ENCODE data around the gene SH2B3. TPM values are rescaled to one million over a fixed set of nuclear protein-coding genes. Genes with fewer than 3 reads are reported as not detected.
"Not testable (repeated sequence)": the region's sequence is repeated elsewhere in the genome, so short reads cannot be mapped to it uniquely, and the experiment has no call there.

SH2B3 gene
- total and polyA plus RNA-seq, 12 donors = 9.9 to 61.4 (median 38.1) TPM

- Histone ChIP-seq H3K27me3 (no peaks in the 10 kb centered on the region), H3K9me3 (no peaks in the 10 kb centered on the region), H3K4me3 (no peak overlapping the region), H3K4me1 (no peaks in the 10 kb centered on the region), H3K36me3 (peaks cover 0 to 99% (median 26%) of the 10 kb centered on the region in 9 donors), H3K27ac (no peak overlapping the region)
- intact Hi-C loops (cut with DNase I) = no loop called here
- 72 to 79% methylated on average over 2 of the region's 2 CpGs for WGBS, 2 donors
- no peak for ATAC-seq
- no peak for DNase-seq
- no peak for TF ChIP-seq CTCF (IDR thresholded peaks at IDR 0.05)
Measured at GRCh38 chr12:111471236-111471635, 65.5 kb downstream of the SH2B3 start.

GRCh38 chr12:111482462-111482861 is 76.7 kb downstream of the SH2B3 start:
- 93 to 94% methylated on average over 2 of the region's 2 CpGs for WGBS, 2 donors
- peak in 6 of 9 donors; percentile 12 to 44 (median 26) for TF ChIP-seq CTCF (IDR thresholded peaks at IDR 0.05)
- Histone ChIP-seq H3K9me3 (no peaks in the 10 kb centered on the region), H3K36me3 (peaks cover 0 to 99% (median 41%) of the 10 kb centered on the region in 9 donors), H3K4me3 (no peak overlapping the region), H3K27ac (no peak overlapping the region), H3K4me1 (peaks cover 0 to 7% (median 2%) of the 10 kb centered on the region in 9 donors), H3K27me3 (no peaks in the 10 kb centered on the region)
- ATAC-seq = no peak
- intact Hi-C loops (cut with DNase I) = no loop called here
- DNase-seq = no peak

GRCh38 chr12:111488271-111488670 is 82.5 kb downstream of the SH2B3 start:
- no peak for TF ChIP-seq CTCF (IDR thresholded peaks at IDR 0.05)
- peak in 7 of 8 donors; percentile 47 to 84 (median 72) for ATAC-seq
- intact Hi-C loops (cut with DNase I) = no loop called here
- peak; percentile 30 to 60 for DNase-seq
- H3K4me3 ChIP-seq = no peak overlapping the region
- H3K27me3 ChIP-seq = no peaks in the 10 kb centered on the region
- WGBS, 2 donors = 41 to 48% methylated on average over 4 of the region's 4 CpGs
- H3K9me3 ChIP-seq = no peaks in the 10 kb centered on the region
- peaks cover 0 to 99% (median 24%) of the 10 kb centered on the region in 9 donors for H3K36me3 ChIP-seq
- peaks cover 0 to 26% (median 14%) of the 10 kb centered on the region in 9 donors for H3K4me1 ChIP-seq
- peak overlapping the region in 4 of 10 donors; percentile 14 to 22 (median 16) for H3K27ac ChIP-seq

DNA sequence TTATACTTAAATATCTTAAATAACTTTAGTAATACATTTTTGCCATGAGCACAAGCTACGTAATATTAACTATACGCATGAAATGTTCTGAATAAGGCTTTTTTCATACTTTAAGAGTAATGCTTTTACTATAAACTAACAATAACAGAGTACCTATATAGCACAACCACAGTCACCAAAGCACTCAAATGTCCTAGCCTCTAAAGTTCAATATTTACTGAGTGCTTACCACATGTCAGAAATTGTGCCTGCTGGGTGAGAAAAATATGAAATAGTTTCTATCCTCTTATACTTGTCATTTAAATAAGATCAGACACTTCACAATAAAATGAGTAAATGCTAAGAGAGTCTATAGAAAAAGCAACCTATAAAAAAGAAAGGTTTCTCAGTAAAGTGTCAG is 83.1 kb downstream of the SH2B3 start:
- DNase-seq (no peak), ATAC-seq (no peak)
- WGBS, 2 donors = 93 to 94% methylated on average over 2 of the region's 2 CpGs
- Histone ChIP-seq H3K27me3 (no peaks in the 10 kb centered on the region), H3K36me3 (peaks cover 0 to 98% (median 20%) of the 10 kb centered on the region in 9 donors), H3K4me3 (no peak overlapping the region), H3K27ac (peak overlapping the region in 3 of 10 donors; percentile 14 to 22 (median 19)), H3K9me3 (no peaks in the 10 kb centered on the region), H3K4me1 (peaks cover 0 to 27% (median 14%) of the 10 kb centered on the region in 9 donors)
- intact Hi-C loops (cut with DNase I) = no loop called here
- no peak for TF ChIP-seq CTCF (IDR thresholded peaks at IDR 0.05)

DNA sequence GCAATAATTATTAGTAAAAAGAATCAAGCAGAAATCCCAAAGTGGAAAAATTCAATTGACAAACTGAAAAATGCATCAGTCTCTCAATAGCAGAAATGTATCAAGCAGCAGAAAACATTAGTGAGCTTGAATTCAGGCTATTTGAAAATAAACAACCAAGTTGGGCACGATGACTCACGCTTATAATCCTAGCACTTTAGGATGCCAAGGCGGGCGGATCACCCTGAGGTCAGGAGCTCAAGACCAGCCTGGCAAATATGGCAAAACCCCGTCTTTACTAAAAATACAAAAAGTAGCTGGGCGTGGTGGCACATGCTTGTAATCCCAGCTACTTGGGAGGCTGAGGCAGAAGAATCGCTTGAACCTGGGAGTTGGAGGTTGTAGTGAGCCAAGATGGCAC is 87.3 kb downstream of the SH2B3 start:
- DNase-seq; ATAC-seq; H3K4me3 ChIP-seq; intact Hi-C loops (cut with DNase I); H3K27me3 ChIP-seq: not testable (repeated sequence)
- WGBS, 2 donors = 86 to 90% methylated on average over 7 of the region's 7 CpGs
- peaks cover 0 to 10% (median 0%) of the 10 kb centered on the region in 11 donors for H3K9me3 ChIP-seq
- H3K4me1 ChIP-seq = peaks cover 0 to 22% (median 9%) of the 10 kb centered on the region in 9 donors
- H3K27ac ChIP-seq = peak overlapping the region in 1 of 10 donors; percentile 19
- H3K36me3 ChIP-seq = peaks cover 0 to 98% (median 25%) of the 10 kb centered on the region in 9 donors

Data from heart right ventricle (tissue), 16 donors.